Suprapubic skin (tissue), 4 donors: Measurements from ENCODE around the gene DNAJC18. TPM values are rescaled to one million over a fixed set of nuclear protein-coding genes. Genes with fewer than 3 reads are reported as not detected.
A peak's percentile ranks its signal among the peaks of the same experiment; 100 is the strongest.

Experiments
- DNase-seq, 2 donors: peaks; one replicate each; pipeline ENCODE4 v3.0.0-alpha.2; 2019; ENCODE audit warnings: low spot score in 2 of 2
- H3K27ac ChIP-seq: fragments of 200-600 bp; sonication (generic); one replicate; pipeline ENCODE4 v1.5.1; 2019
- H3K27me3 ChIP-seq: fragments of 200-600 bp; sonication (generic); one replicate; pipeline ENCODE4 v1.5.1; 2019
- H3K36me3 ChIP-seq: fragments of 200-600 bp; sonication (generic); one replicate; pipeline ENCODE4 v1.5.1; 2019
- H3K4me1 ChIP-seq: fragments of 200-600 bp; sonication (generic); one replicate; pipeline ENCODE4 v1.5.1; 2019
- H3K4me3 ChIP-seq: fragments of 200-600 bp; sonication (generic); one replicate; pipeline ENCODE4 v1.5.1; 2019; ENCODE audit warnings: mild to moderate bottlenecking
- H3K9me3 ChIP-seq: fragments of 200-600 bp; sonication (generic); one replicate; pipeline ENCODE4 v1.5.1; 2019
- EP300 ChIP-seq: sonication (generic); formaldehyde crosslinking; IDR thresholded peaks from one replicate; pipeline ENCODE4 v1.6.1; 2017; ENCODE audit warnings: antibody characterized with exemption
- POLR2A ChIP-seq, 2 donors: fragments of 450-650 bp; IDR thresholded peaks; one replicate each; pipeline ENCODE4 v1.6.1; 2017; ENCODE audit warnings: antibody characterized with exemption in 2 of 2, mild to moderate bottlenecking in 2 of 2, moderate library complexity in 2 of 2
- POLR2AphosphoS5 ChIP-seq, 3 donors: sonication (generic); formaldehyde crosslinking; IDR thresholded peaks; one replicate each; pipeline ENCODE4 v1.6.1; 2017; ENCODE audit warnings: antibody characterized with exemption in 3 of 3
- WGBS: methylation state at CpG from one replicate; pipeline ENCODE4 v1.1.5; 2018; 5-methylcytosine and 5-hydroxymethylcytosine counted together
- total RNA-seq, 4 donors: library from RNA; depleted of rRNA; stranded (reverse); fragments of >200 nt; gene quantifications; one replicate each; pipeline ENCODE4 v1.1.0, GENCODE V29; 2016
- TF ChIP-seq, protein P1 (sequence below), 2 donors: fragments of 200-600 bp in 1 of 2; fragments of 450-650 bp in 1 of 2; sonication (generic) in 1 of 2; IDR thresholded peaks; one replicate each; pipeline ENCODE4 v1.5.1; 2016 to 2019; ENCODE audit warnings: antibody characterized with exemption in 2 of 2, mild to moderate bottlenecking in 1 of 2, moderate library complexity in 1 of 2

Gene DNAJC18
- total RNA-seq, 4 donors from 2014 or later, result 2.2 to 7.2 (median 2.9) TPM

DNA sequence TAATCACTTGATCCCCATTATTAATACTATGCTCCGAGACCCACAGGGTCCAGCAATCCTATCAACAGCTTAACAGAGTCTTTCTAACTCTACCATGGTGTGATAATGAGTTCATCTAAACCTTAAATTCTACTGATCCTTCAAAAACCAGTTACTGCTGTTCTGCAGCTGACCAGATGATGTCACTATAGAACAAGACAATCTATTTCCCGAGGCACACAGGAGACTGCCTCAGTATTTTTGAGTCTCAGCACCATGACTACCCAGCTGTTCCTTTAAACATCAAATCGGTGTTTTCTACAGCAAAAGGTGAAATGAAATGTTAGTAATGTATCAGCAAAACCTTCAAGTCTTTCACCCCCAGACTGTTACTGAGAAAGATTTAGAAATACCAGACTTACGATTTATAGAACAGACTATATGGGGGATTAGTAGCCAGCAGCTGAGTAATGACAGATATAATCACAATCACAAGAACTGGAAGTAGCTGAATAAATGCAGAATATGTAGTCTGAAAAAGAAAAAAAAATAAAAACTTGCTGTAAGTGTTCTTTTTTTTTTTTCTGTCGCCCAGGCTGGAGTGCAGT is 16.9 kb downstream of the DNAJC18 start:
- DNase-seq, result peak in 1 of 2 donors; percentile 38
- peaks cover 3% of the 10 kb centered on the region for H3K4me1 ChIP-seq
- no peak overlapping the region for H3K27ac ChIP-seq
- H3K27me3 ChIP-seq, result no peaks in the 10 kb centered on the region
- no peaks in the 10 kb centered on the region for H3K9me3 ChIP-seq
- no peak for TF ChIP-seq EP300
- TF ChIP-seq, protein P1, sequence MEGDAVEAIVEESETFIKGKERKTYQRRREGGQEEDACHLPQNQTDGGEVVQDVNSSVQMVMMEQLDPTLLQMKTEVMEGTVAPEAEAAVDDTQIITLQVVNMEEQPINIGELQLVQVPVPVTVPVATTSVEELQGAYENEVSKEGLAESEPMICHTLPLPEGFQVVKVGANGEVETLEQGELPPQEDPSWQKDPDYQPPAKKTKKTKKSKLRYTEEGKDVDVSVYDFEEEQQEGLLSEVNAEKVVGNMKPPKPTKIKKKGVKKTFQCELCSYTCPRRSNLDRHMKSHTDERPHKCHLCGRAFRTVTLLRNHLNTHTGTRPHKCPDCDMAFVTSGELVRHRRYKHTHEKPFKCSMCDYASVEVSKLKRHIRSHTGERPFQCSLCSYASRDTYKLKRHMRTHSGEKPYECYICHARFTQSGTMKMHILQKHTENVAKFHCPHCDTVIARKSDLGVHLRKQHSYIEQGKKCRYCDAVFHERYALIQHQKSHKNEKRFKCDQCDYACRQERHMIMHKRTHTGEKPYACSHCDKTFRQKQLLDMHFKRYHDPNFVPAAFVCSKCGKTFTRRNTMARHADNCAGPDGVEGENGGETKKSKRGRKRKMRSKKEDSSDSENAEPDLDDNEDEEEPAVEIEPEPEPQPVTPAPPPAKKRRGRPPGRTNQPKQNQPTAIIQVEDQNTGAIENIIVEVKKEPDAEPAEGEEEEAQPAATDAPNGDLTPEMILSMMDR (IDR thresholded peaks at IDR 0.05), result peak; percentile 78 to 84
- H3K36me3 ChIP-seq, result peaks cover 42% of the 10 kb centered on the region
- no peak overlapping the region for H3K4me3 ChIP-seq
- WGBS, result 44% methylated on average over 5 of the region's 5 CpGs

DNA sequence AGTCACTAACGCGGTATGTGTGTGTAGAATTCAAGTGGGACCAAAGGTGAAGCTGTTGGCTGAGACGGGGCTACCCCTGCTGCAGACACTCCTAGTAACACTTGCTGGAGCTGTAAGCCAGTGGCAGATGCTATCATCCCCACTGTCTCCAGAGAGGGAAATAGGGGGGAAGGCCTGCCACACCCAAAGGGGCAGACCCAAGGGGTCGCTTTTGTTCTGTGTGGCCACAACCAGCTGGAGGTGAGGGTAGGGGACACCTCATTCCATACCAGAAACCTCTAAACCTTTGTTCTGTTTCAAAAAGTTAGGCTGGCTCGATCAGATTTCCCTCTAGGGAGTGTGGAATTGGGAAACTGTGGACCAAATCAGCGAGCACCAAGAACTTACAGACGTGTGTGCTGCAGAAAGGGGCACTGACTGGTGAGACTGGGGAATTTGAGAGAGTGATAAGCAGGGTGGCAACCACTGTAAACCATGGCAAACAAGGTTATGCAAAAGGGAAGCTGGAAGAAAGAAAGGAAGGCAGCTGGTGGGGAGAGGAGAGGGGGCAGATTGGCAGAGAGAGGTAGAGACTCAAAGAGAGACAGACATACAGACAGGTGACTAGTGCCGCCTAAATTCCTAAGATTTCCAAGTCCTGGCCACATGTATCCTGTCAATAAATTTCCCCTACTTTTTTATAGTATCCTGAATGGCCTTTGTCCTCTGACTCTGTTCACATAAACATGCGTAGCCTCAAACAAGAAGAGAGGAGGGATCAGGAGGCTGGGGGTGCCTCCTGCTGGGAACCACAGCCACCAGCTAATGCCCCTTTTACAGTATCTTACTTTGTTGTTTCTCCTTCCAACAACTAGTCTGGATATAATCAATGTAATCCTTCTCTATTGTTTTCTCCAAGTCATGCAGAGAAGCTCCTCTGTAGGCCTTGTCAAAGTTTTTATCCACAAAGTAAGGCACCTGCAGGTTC is 19.8 kb downstream of the DNAJC18 start:
- H3K9me3 ChIP-seq, result no peaks in the 10 kb centered on the region
- H3K27me3 ChIP-seq, result no peaks in the 10 kb centered on the region
- no peak overlapping the region for H3K4me3 ChIP-seq
- whole genome bisulfite sequencing, result 82% methylated on average over 9 of the region's 9 CpGs
- H3K36me3 ChIP-seq, result peaks cover 21% of the 10 kb centered on the region
- TF ChIP-seq, protein P1 (IDR thresholded peaks at IDR 0.05), result no peak
- TF ChIP-seq POLR2A (IDR thresholded peaks at IDR 0.05) (no peak), EP300 (no peak), POLR2AphosphoS5 (IDR thresholded peaks at IDR 0.05) (no peak)
- peaks cover 27% of the 10 kb centered on the region for H3K4me1 ChIP-seq
- no peak for DNase-seq
- no peak overlapping the region for H3K27ac ChIP-seq

DNA sequence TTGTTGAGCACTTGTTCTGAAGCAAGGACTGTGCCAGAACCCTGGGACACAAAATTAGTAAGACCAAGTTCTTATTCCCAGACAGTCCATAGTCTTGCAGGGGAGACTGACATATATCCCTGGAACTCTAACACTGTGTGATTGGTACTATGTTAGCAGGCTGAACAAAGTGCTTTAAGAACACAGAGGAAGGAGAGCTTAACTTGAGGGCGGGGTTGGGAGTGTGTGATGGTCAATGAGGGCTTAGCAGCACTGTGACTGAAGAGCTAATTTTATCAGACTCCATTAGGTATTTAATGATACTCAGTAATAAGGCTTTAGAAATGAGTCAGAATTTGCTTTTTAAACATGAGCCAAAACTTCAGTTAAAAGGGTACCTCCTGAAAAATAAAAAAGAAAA is 20.5 kb downstream of the DNAJC18 start:
- Histone ChIP-seq H3K4me3 (no peak overlapping the region), H3K4me1 (peaks cover 30% of the 10 kb centered on the region), H3K9me3 (no peaks in the 10 kb centered on the region), H3K27me3 (no peaks in the 10 kb centered on the region), H3K36me3 (peaks cover 16% of the 10 kb centered on the region), H3K27ac (no peak overlapping the region)
- no peak for DNase-seq
- 92% methylated on average over 1 of the region's 1 CpG for WGBS
- no peak for TF ChIP-seq POLR2AphosphoS5 (IDR thresholded peaks at IDR 0.05)
- TF ChIP-seq, protein P1 (IDR thresholded peaks at IDR 0.05), result no peak
- no peak for TF ChIP-seq POLR2A (IDR thresholded peaks at IDR 0.05)
- TF ChIP-seq EP300, result no peak

DNA sequence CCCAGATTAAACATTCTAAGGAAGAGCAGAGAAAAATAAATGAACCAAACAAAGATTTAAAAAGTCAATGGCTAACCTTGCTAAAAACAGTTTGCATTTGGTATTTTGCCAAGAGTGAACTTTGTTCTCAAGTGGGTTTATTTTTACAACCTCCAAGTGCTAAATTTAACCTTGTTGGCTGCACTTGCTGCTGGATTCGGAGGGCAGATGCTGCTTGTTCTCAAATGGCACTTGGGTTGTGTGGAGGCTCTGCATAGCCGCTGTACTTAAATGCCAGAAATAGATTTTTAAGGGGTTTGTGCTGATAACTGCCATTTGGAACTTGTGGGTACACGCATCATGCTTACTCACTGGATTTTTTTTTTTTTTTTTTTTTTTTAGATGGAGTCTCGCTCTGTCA is 22.1 kb downstream of the DNAJC18 start:
- peaks cover 30% of the 10 kb centered on the region for H3K4me1 ChIP-seq
- no peaks in the 10 kb centered on the region for H3K9me3 ChIP-seq
- H3K27me3 ChIP-seq, result no peaks in the 10 kb centered on the region
- TF ChIP-seq, protein P1 (IDR thresholded peaks at IDR 0.05), result no peak
- TF ChIP-seq POLR2AphosphoS5 (IDR thresholded peaks at IDR 0.05), result no peak
- TF ChIP-seq POLR2A (IDR thresholded peaks at IDR 0.05), result no peak
- no peak for TF ChIP-seq EP300
- H3K36me3 ChIP-seq, result peaks cover 10% of the 10 kb centered on the region
- DNase-seq, result no peak
- H3K27ac ChIP-seq, result no peak overlapping the region
- H3K4me3 ChIP-seq, result no peak overlapping the region
- 44% methylated on average over 4 of the region's 4 CpGs for WGBS

DNA sequence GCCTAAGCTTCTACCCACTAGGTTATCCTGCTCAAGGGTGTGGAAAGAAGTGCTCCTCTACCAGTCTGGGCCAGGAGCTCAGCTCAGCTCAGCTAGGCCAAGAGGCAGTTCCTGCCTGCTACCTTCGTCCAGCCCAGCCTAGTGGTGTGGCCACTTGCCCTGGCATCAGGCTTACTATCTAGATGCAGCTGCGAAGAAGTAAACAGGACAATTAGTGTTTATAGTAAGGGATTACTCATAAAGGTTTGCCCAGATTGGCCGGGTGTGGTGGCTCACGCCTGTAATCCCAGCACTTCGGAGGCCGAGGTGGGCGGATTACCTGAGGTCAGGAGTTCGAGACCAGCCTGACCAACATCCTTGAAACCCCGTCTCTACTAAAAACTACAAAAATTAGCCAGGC is 22.7 kb downstream of the DNAJC18 start:
- no peak for DNase-seq
- TF ChIP-seq POLR2AphosphoS5 (IDR thresholded peaks at IDR 0.05) (no peak), POLR2A (IDR thresholded peaks at IDR 0.05) (no peak), EP300 (no peak)
- TF ChIP-seq, protein P1 (IDR thresholded peaks at IDR 0.05), result no peak
- H3K36me3 ChIP-seq, result peaks cover 10% of the 10 kb centered on the region
- H3K9me3 ChIP-seq, result no peaks in the 10 kb centered on the region
- peaks cover 30% of the 10 kb centered on the region for H3K4me1 ChIP-seq
- no peak overlapping the region for H3K27ac ChIP-seq
- WGBS, result 67% methylated on average over 8 of the region's 9 CpGs
- H3K4me3 ChIP-seq, result no peak overlapping the region
- H3K27me3 ChIP-seq, result no peaks in the 10 kb centered on the region
